ENCODE data around the gene LRCOL1. TPM values are rescaled to one million over a fixed set of nuclear protein-coding genes. Genes with fewer than 3 reads are reported as not detected.

Gene LRCOL1
- polyA plus RNA-seq, 2 donors: 0.22 TPM; not detected in 1

DNA sequence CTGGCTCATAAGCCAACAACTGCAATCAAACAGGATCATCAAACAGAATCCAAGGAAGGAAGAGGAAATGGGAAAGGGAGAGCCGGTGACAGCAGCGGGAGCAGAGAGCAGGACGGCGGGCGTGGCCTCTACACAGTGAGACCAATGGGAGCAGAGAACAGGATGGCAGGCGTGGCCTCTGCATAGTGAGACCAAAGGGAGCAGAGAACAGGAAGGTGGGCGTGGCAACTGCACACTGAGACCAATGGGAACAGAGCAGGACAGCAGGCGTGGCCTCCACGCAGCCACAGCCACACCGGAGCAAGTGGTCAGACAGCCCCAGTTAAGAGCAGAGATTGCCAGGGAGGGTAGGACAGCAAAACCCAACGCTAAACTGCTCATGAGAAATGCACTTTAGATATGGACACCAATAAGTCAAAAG is 16.4 kb downstream of the LRCOL1 start:
- Histone ChIP-seq H3K36me3 (ENCODE audit: control insufficient read depth in 2 of 2, insufficient read depth in 2 of 2, low read length in 1 of 2) (no peaks in the 10 kb centered on the region), H3K4me1 (ENCODE audit: control insufficient read depth in 2 of 2, insufficient read depth in 2 of 2, low read length in 1 of 2) (peaks cover 0 to 4% of the 10 kb centered on the region in 2 donors), H3K27ac (ENCODE audit: low read depth in 2 of 2, low read length in 1 of 2) (no peak overlapping the region), H3K4me3 (ENCODE audit: low read depth in 1 of 2, low read length in 2 of 2) (no peak overlapping the region), H3K27me3 (ENCODE audit: control insufficient read depth in 1 of 2, insufficient read depth in 2 of 2, low read length in 2 of 2) (no peaks in the 10 kb centered on the region), H3K9me3 (ENCODE audit: control insufficient read depth in 2 of 2, insufficient read depth in 1 of 2, low read depth in 1 of 2, low read length in 1 of 2) (no peaks in the 10 kb centered on the region)
- 16 to 22% methylated on average over 11 of the region's 11 CpGs for WGBS, 2 donors

DNA sequence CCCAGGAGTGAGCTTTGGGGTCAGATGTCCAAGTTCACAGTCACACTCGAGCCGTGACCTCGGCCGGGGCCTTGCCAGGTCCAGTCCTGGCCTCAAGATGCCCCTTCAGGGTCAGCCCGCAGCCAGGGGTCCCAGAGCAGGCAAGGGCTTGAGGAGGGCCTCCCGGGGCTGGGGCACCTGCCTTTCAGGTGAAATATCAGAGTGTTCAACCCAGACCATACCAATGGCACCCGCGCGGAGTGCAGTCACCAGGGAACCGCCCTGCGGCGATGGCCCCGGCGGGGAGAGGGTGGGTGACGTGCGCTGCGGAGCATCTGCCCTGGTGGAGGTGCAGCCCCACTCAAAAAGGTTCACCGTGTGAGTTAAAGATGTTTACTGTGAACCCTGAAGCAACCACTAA is 16.9 kb downstream of the LRCOL1 start:
- WGBS, 2 donors: 63 to 66% methylated on average over 18 of the region's 18 CpGs
- no peaks in the 10 kb centered on the region for H3K27me3 ChIP-seq (ENCODE audit: control insufficient read depth in 1 of 2, insufficient read depth in 2 of 2, low read length in 2 of 2)
- no peak overlapping the region for H3K4me3 ChIP-seq (ENCODE audit: low read depth in 1 of 2, low read length in 2 of 2)
- no peak overlapping the region for H3K27ac ChIP-seq (ENCODE audit: low read depth in 2 of 2, low read length in 1 of 2)
- H3K4me1 ChIP-seq (ENCODE audit: control insufficient read depth in 2 of 2, insufficient read depth in 2 of 2, low read length in 1 of 2): peaks cover 0 to 3% of the 10 kb centered on the region in 2 donors
- no peaks in the 10 kb centered on the region for H3K36me3 ChIP-seq (ENCODE audit: control insufficient read depth in 2 of 2, insufficient read depth in 2 of 2, low read length in 1 of 2)
- no peaks in the 10 kb centered on the region for H3K9me3 ChIP-seq (ENCODE audit: control insufficient read depth in 2 of 2, insufficient read depth in 1 of 2, low read depth in 1 of 2, low read length in 1 of 2)

- no peaks in the 10 kb centered on the region for H3K9me3 ChIP-seq (ENCODE audit: control insufficient read depth in 2 of 2, insufficient read depth in 1 of 2, low read depth in 1 of 2, low read length in 1 of 2)
- peaks cover 0 to 3% of the 10 kb centered on the region in 2 donors for H3K4me1 ChIP-seq (ENCODE audit: control insufficient read depth in 2 of 2, insufficient read depth in 2 of 2, low read length in 1 of 2)
- H3K27me3 ChIP-seq (ENCODE audit: control insufficient read depth in 1 of 2, insufficient read depth in 2 of 2, low read length in 2 of 2): no peaks in the 10 kb centered on the region
- WGBS, 2 donors: 80 to 85% methylated on average over 21 of the region's 21 CpGs
- H3K27ac ChIP-seq (ENCODE audit: low read depth in 2 of 2, low read length in 1 of 2): no peak overlapping the region
- H3K4me3 ChIP-seq (ENCODE audit: low read depth in 1 of 2, low read length in 2 of 2): no peak overlapping the region
- H3K36me3 ChIP-seq (ENCODE audit: control insufficient read depth in 2 of 2, insufficient read depth in 2 of 2, low read length in 1 of 2): no peaks in the 10 kb centered on the region
Observed at GRCh38 chr12:132593071-132593470, 17.3 kb downstream of the LRCOL1 start.

DNA sequence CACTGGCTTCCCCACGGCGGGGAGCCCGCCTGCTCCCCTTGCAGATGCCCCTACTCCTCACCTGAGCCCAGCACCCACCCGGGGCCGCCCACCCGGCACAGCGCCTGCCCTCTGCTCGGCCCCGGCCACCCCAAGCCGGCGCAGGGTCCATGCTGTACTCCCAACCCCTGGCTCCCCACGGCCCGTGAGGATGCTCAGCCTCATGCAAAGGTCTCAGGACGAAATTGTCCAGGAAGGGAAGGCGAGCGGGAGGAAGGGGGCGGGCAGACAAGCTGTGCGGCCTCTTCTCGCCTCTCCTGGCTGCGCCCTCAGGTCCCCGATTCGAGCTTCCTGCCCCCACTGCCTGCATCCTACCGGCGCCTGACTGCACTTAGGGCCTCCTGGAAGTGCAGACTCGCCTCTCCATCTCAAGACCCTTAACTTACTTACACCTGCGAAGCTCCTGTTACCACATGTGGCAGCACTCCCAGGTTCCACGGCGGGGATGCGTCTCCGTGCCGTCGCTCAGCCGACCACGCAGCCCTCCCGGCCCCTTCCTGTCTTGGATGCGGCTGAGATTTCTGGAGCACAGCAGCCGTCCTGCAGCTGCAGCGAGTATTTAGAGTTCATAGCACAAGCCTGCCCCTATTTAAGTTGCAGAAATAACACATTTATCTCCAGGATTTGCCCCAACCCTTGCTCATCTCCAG is 18.0 kb downstream of the LRCOL1 start:
- Histone ChIP-seq H3K36me3 (ENCODE audit: control insufficient read depth in 2 of 2, insufficient read depth in 2 of 2, low read length in 1 of 2) (no peaks in the 10 kb centered on the region), H3K4me3 (ENCODE audit: low read depth in 1 of 2, low read length in 2 of 2) (no peak overlapping the region), H3K9me3 (ENCODE audit: control insufficient read depth in 2 of 2, insufficient read depth in 1 of 2, low read depth in 1 of 2, low read length in 1 of 2) (no peaks in the 10 kb centered on the region), H3K4me1 (ENCODE audit: control insufficient read depth in 2 of 2, insufficient read depth in 2 of 2, low read length in 1 of 2) (peaks cover 0 to 3% of the 10 kb centered on the region in 2 donors), H3K27me3 (ENCODE audit: control insufficient read depth in 1 of 2, insufficient read depth in 2 of 2, low read length in 2 of 2) (no peaks in the 10 kb centered on the region), H3K27ac (ENCODE audit: low read depth in 2 of 2, low read length in 1 of 2) (no peak overlapping the region)
- 86% methylated on average over 34 to 38 of the region's 38 CpGs for WGBS, 2 donors

- no peak overlapping the region for H3K27ac ChIP-seq (ENCODE audit: low read depth in 2 of 2, low read length in 1 of 2)
- no peaks in the 10 kb centered on the region for H3K36me3 ChIP-seq (ENCODE audit: control insufficient read depth in 2 of 2, insufficient read depth in 2 of 2, low read length in 1 of 2)
- H3K4me1 ChIP-seq (ENCODE audit: control insufficient read depth in 2 of 2, insufficient read depth in 2 of 2, low read length in 1 of 2): peaks cover 0 to 3% of the 10 kb centered on the region in 2 donors
- H3K9me3 ChIP-seq (ENCODE audit: control insufficient read depth in 2 of 2, insufficient read depth in 1 of 2, low read depth in 1 of 2, low read length in 1 of 2): no peaks in the 10 kb centered on the region
- H3K27me3 ChIP-seq (ENCODE audit: control insufficient read depth in 1 of 2, insufficient read depth in 2 of 2, low read length in 2 of 2): no peaks in the 10 kb centered on the region
- WGBS, 2 donors: 90 to 92% methylated on average over 45 of the region's 45 CpGs
- no peak overlapping the region for H3K4me3 ChIP-seq (ENCODE audit: low read depth in 1 of 2, low read length in 2 of 2)
Observed at GRCh38 chr12:132591107-132591935, 19.1 kb downstream of the LRCOL1 start.

GRCh38 chr12:132588821-132589669 is 21.3 kb downstream of the LRCOL1 start:
- Histone ChIP-seq H3K27ac (ENCODE audit: low read depth in 2 of 2, low read length in 1 of 2) (no peak overlapping the region), H3K4me1 (ENCODE audit: control insufficient read depth in 2 of 2, insufficient read depth in 2 of 2, low read length in 1 of 2) (peaks cover 0 to 2% of the 10 kb centered on the region in 2 donors), H3K9me3 (ENCODE audit: control insufficient read depth in 2 of 2, insufficient read depth in 1 of 2, low read depth in 1 of 2, low read length in 1 of 2) (no peaks in the 10 kb centered on the region), H3K4me3 (ENCODE audit: low read depth in 1 of 2, low read length in 2 of 2) (no peak overlapping the region), H3K36me3 (ENCODE audit: control insufficient read depth in 2 of 2, insufficient read depth in 2 of 2, low read length in 1 of 2) (peaks cover 0 to 4% of the 10 kb centered on the region in 2 donors), H3K27me3 (ENCODE audit: control insufficient read depth in 1 of 2, insufficient read depth in 2 of 2, low read length in 2 of 2) (no peaks in the 10 kb centered on the region)
- 88 to 92% methylated on average over 19 of the region's 19 CpGs for WGBS, 2 donors

DNA sequence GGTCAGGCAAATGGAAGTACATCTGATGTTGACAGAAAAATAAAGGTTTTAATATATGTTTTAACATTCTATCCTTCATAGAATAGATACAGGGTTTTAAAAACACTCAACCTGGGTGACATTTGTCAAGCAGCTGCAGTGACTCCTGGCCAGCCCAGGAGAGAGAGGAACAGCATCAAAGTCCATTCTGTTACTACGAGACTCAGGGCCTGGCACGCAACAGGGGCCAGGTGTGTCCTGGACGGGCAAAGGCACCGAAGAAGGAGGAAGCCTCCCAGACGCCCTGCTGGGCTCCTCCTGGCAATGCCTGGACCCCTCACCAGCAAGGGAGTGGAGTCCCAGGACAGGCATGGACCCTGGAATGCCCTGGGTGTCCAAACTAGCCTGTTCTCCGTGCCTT is 22.1 kb downstream of the LRCOL1 start:
- Histone ChIP-seq H3K4me1 (ENCODE audit: control insufficient read depth in 2 of 2, insufficient read depth in 2 of 2, low read length in 1 of 2) (no peaks in the 10 kb centered on the region), H3K27me3 (ENCODE audit: control insufficient read depth in 1 of 2, insufficient read depth in 2 of 2, low read length in 2 of 2) (no peaks in the 10 kb centered on the region), H3K4me3 (ENCODE audit: low read depth in 1 of 2, low read length in 2 of 2) (no peak overlapping the region), H3K9me3 (ENCODE audit: control insufficient read depth in 2 of 2, insufficient read depth in 1 of 2, low read depth in 1 of 2, low read length in 1 of 2) (no peaks in the 10 kb centered on the region), H3K36me3 (ENCODE audit: control insufficient read depth in 2 of 2, insufficient read depth in 2 of 2, low read length in 1 of 2) (peaks cover 0 to 4% of the 10 kb centered on the region in 2 donors), H3K27ac (ENCODE audit: low read depth in 2 of 2, low read length in 1 of 2) (no peak overlapping the region)
- 70 to 82% methylated on average over 6 of the region's 6 CpGs for WGBS, 2 donors

DNA sequence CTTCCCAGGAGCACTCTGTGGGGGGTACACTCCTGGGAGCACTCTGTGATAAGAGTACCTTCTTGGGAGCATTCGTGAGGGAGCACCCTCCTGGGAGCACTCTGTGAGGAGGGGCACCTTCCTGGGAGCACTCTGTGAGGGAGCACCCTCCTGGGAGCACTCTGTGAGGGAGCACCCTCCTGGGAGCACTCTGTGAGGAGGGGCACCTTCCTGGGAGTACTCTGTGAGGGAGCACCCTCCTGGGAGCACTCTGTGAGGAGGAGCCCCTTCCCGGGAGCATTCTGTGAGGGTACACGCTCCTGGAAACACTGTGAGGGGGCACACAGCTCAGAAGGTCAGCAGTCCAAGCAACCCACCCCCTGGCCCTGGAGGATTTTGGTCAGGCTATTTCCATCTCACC is 22.6 kb downstream of the LRCOL1 start:
- 66 to 78% methylated on average over 3 of the region's 3 CpGs for WGBS, 2 donors
- no peaks in the 10 kb centered on the region for H3K27me3 ChIP-seq (ENCODE audit: control insufficient read depth in 1 of 2, insufficient read depth in 2 of 2, low read length in 2 of 2)
- no peaks in the 10 kb centered on the region for H3K4me1 ChIP-seq (ENCODE audit: control insufficient read depth in 2 of 2, insufficient read depth in 2 of 2, low read length in 1 of 2)

DNA sequence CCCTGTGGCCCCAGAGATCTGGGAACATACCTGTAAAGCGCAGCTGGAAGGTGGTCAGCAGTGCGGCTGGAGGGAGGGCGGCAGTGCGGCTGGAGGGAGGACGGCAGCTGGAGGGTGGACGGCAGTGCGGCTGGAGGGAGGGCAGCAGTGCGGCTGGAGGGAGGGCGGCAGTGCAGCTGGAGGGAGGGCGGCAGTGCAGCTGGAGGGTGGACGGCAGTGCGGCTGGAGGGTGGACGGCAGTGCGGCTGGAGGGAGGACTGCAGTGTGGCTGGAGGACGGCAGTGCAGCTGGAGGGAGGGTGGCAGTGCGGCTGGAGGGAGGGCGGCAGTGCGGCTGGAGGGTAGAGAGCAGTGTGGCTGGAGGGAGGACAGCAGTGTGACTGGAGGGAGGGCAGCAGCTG is 23.5 kb downstream of the LRCOL1 start:
- no peak overlapping the region for H3K4me3 ChIP-seq (ENCODE audit: low read depth in 1 of 2, low read length in 2 of 2)
- no peaks in the 10 kb centered on the region for H3K4me1 ChIP-seq (ENCODE audit: control insufficient read depth in 2 of 2, insufficient read depth in 2 of 2, low read length in 1 of 2)
- H3K27me3 ChIP-seq (ENCODE audit: control insufficient read depth in 1 of 2, insufficient read depth in 2 of 2, low read length in 2 of 2): no peaks in the 10 kb centered on the region
- 90 to 95% methylated on average over 18 of the region's 18 CpGs for WGBS, 2 donors
- peaks cover 0 to 6% of the 10 kb centered on the region in 2 donors for H3K36me3 ChIP-seq (ENCODE audit: control insufficient read depth in 2 of 2, insufficient read depth in 2 of 2, low read length in 1 of 2)
- no peaks in the 10 kb centered on the region for H3K9me3 ChIP-seq (ENCODE audit: control insufficient read depth in 2 of 2, insufficient read depth in 1 of 2, low read depth in 1 of 2, low read length in 1 of 2)
- H3K27ac ChIP-seq (ENCODE audit: low read depth in 2 of 2, low read length in 1 of 2): no peak overlapping the region

More for the DNA sequence above, 22.6 kb downstream of the LRCOL1 start:
- Histone ChIP-seq H3K9me3 (ENCODE audit: control insufficient read depth in 2 of 2, insufficient read depth in 1 of 2, low read depth in 1 of 2, low read length in 1 of 2) (no peaks in the 10 kb centered on the region), H3K27ac (ENCODE audit: low read depth in 2 of 2, low read length in 1 of 2) (no peak overlapping the region), H3K36me3 (ENCODE audit: control insufficient read depth in 2 of 2, insufficient read depth in 2 of 2, low read length in 1 of 2) (peaks cover 0 to 5% of the 10 kb centered on the region in 2 donors), H3K4me3 (ENCODE audit: low read depth in 1 of 2, low read length in 2 of 2) (no peak overlapping the region)
